C4-2B (cell line): ENCODE results near the gene PLCB4.

ENCODE experiments used
- H3K27ac ChIP-seq: fragments of 450-650 bp; 2 replicates; pipeline ENCODE4 v1.5.1; 2017
- ZFX ChIP-seq: fragments of 450-650 bp; IDR thresholded peaks from 2 replicates; pipeline ENCODE4 v1.6.1; 2017
- TF ChIP-seq, protein P1 (sequence below): fragments of 450-650 bp; conservative IDR thresholded peaks from 2 replicates; pipeline ENCODE4 v1.5.1; 2017; ENCODE audit warnings: mild to moderate bottlenecking

The PLCB4 gene

DNA sequence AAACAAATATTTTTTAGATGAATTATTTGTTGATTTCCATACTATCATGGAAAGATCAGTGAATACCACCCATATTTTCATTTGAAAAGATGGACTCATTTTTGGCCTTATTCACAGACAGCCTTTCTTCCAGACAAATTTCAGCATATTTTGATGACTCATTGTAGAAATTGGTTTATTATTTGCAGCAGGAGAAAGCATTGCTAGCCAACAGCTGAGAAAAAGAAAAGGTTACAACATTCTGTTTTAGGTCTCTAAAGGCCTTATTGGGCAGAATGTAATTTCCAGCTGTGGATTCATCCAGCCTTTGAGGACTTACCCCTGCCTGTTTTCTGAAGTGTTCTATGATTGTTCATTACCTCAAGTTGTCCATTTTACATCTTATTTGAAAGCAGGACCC is 201.9 kb downstream of the PLCB4 start:
- TF ChIP-seq ZFX: no peak
- TF ChIP-seq, protein P1, sequence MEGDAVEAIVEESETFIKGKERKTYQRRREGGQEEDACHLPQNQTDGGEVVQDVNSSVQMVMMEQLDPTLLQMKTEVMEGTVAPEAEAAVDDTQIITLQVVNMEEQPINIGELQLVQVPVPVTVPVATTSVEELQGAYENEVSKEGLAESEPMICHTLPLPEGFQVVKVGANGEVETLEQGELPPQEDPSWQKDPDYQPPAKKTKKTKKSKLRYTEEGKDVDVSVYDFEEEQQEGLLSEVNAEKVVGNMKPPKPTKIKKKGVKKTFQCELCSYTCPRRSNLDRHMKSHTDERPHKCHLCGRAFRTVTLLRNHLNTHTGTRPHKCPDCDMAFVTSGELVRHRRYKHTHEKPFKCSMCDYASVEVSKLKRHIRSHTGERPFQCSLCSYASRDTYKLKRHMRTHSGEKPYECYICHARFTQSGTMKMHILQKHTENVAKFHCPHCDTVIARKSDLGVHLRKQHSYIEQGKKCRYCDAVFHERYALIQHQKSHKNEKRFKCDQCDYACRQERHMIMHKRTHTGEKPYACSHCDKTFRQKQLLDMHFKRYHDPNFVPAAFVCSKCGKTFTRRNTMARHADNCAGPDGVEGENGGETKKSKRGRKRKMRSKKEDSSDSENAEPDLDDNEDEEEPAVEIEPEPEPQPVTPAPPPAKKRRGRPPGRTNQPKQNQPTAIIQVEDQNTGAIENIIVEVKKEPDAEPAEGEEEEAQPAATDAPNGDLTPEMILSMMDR: no peak

DNA sequence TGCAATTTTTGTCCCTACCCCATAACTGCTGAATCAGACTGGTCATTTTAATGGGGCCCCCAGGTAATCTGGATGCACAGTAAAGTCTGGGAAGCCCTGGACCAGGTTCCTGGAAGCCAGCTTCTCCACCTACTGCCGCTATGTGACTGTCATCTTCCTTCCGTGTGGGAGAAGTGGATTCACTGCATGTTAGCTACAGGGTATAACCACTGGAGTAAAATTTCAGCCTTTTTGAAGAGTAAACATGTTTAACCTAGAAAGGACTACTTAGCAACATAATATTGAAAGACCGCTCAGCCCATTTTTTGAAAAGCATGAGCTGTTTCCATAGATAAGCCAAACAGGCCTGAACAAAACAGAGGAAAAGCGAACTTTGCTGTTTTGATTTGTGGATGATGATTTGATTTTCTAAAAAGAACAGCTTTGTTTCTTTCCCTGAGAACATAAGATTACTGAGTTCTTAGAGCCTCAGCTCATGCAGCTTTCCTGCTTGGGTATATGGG is 208.1 kb downstream of the PLCB4 start:
- H3K27ac ChIP-seq: no peak overlapping the region
- TF ChIP-seq, protein P1: no peak
- no peak for TF ChIP-seq ZFX

More for the DNA sequence above, 201.9 kb downstream of the PLCB4 start:
- H3K27ac ChIP-seq: no peak overlapping the region

DNA sequence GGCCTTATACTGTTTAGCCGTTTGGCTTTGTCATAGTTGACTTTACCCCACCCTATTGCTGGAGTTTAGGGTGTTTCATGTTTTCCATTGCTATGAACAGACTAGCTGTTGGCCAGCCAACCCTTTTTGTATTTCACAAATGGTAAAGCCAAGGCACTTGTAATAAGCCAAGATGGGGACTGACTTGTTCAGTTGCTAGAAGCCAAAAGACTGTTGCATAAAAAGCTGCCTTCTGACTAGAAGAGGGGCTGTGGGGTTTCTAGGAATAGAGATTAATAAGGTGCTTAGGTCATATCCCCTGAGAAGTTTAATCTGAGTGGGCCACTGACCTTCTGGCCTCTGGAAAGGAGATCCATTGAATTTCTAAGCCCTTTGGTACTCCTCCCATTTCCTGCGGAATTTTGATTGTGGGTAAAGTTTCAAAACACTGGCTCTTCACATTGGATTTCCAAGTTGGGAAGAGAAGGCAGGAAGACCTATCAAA is 211.1 kb downstream of the PLCB4 start:
- no peak overlapping the region for H3K27ac ChIP-seq
- TF ChIP-seq, protein P1: no peak
- TF ChIP-seq ZFX: no peak

DNA sequence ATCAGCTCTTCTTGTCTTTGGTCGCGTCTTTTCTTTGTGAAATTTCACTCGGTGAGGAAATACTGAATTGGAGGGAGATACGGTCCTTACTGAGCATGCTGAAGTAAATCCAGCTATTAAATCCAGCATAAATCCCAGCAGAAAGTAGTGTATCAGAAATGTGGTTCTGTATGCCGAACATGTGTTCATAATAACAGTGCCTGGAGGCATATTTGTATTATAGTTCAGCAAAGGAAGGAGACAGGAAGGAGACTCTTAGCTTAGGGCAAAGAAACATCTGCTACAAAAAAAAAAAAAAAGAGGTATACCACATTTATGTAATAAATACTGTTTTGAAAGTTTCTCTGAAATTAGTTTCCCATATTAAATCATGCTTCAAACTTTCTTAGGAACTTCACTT is 211.8 kb downstream of the PLCB4 start:
- H3K27ac ChIP-seq: no peak overlapping the region
- TF ChIP-seq, protein P1: no peak
- no peak for TF ChIP-seq ZFX

DNA sequence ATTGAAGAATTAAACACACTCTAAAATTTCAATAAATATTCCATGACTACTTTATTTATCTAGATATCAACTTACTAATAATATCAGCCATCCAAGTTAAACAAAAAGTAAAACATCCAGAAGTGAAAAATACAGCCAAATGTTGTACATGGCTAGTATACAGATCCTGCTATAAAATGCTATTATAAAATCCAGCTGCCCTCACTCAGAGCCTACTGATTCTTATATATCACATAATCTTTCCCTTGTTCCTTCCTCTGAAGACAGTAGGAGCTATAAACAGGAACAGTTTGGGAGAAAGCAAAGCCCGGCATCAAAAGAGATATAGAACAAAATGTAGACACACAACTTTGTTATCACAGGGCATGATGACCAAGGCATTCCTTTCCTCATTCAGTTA is 212.9 kb downstream of the PLCB4 start:
- no peak overlapping the region for H3K27ac ChIP-seq
- no peak for TF ChIP-seq ZFX
- TF ChIP-seq, protein P1: no peak

DNA sequence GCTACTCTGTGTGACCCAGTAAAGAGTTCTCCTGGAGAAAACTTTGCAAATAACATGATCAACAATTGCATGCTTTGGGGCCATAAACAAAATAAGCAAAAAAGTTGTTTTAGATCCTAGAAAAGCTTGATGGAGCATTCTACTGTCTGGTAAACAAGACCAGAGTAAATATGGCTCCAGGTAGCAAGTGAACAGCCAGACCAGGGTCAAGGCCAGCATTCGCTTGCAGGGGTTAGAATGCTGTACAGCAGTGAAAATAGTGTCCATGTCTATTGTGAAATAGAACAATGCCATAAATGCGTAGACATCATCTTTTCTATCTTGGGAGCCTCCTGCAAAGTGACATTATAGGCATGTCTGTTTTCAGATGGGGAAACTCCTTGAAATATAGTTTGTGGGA is 216.7 kb downstream of the PLCB4 start:
- TF ChIP-seq, protein P1: no peak
- no peak for TF ChIP-seq ZFX
- no peak overlapping the region for H3K27ac ChIP-seq

DNA sequence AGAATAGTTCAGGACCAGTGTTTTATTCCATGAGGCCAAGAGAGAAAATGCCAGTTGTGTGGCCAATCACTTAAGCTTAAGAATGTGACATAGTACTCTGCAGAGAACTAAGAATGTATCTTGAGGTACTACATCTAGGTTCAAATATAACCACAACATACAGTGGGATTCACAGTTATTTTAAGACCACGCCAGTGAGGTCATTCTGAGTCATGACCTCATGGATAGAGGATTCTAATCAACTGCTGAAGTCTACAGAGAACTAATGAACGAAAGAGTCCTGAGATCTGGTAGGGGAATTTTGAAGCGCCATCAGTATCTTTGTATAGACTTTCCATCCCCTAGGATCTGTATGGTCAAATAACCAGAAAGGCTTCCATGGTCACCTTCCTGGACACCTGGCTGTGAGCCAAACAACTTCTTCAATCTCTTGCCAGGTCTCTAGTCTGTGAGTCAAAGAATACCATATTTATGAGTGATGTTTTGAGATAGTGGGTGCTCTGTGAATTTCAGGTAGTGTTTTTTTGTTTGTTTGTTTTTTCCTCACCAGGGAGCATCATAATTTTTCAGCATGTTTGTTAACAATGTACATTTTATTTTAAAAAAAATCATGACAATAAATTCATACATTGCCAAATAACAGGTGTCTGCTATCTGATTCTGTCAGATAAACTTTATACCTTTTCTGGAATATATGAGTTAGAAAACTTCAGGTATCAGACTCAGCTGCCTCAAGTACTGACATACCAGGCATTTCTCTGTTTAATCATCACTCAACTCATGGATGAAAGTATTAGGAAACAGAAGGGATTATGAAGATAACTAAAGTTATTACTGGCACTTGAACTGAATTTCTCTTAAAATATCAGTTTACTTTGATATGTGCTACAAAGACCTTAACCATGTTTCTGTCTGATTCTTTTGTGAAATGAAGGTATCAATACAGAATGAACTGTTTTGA is 217.9 kb downstream of the PLCB4 start:
- TF ChIP-seq, protein P1: no peak
- no peak for TF ChIP-seq ZFX
- H3K27ac ChIP-seq: no peak overlapping the region
